NCI-H2029 treated with DMSO at 0.1 percent for 48 hours (cell line): ENCODE measurements around the gene TCF21.

Experiments used
- DNase-seq: peaks from one replicate; lab custom pipeline; 2025; lab: John Stamatoyannopoulos, UW

TCF21 gene

GRCh38 chr6:133889557-133890403 lies 867 bp downstream of the TCF21 start:
- no peak for DNase-seq

GRCh38 chr6:133890711-133891148 lies 1.8 kb downstream of the TCF21 start:
- DNase-seq: no peak

GRCh38 chr6:133891149-133891926 lies 2.4 kb downstream of the TCF21 start:
- DNase-seq: no peak

GRCh38 chr6:133891927-133892812 lies 3.3 kb downstream of the TCF21 start:
- no peak for DNase-seq

GRCh38 chr6:133892813-133893691 lies 4.1 kb downstream of the TCF21 start:
- DNase-seq: no peak

- no peak for DNase-seq
Observed at GRCh38 chr6:133893946-133894345, 5.0 kb downstream of the TCF21 start.

- no peak for DNase-seq
Observed at GRCh38 chr6:133894369-133894768, 5.5 kb downstream of the TCF21 start.

GRCh38 chr6:133894795-133895358 lies 6.0 kb downstream of the TCF21 start:
- no peak for DNase-seq

GRCh38 chr6:133895573-133896343 lies 6.8 kb downstream of the TCF21 start:
- DNase-seq: no peak

- no peak for DNase-seq
Observed at GRCh38 chr6:133896344-133896721, 7.4 kb downstream of the TCF21 start.

- DNase-seq: no peak
Observed at GRCh38 chr6:133898263-133898662, 9.3 kb downstream of the TCF21 start.

- no peak for DNase-seq
Observed at GRCh38 chr6:133899556-133899955, 10.6 kb downstream of the TCF21 start.

GRCh38 chr6:133903855-133904254 lies 14.9 kb downstream of the TCF21 start:
- no peak for DNase-seq

- DNase-seq: no peak
Observed at GRCh38 chr6:133906050-133906449, 17.1 kb downstream of the TCF21 start.

GRCh38 chr6:133916650-133917151 lies 27.8 kb downstream of the TCF21 start:
- DNase-seq: peak; percentile 10

GRCh38 chr6:133917781-133918180 lies 28.9 kb downstream of the TCF21 start:
- no peak for DNase-seq

GRCh38 chr6:133918208-133918930 lies 29.5 kb downstream of the TCF21 start:
- DNase-seq: no peak

- DNase-seq: no peak
Observed at GRCh38 chr6:133919362-133919761, 30.4 kb downstream of the TCF21 start.

- peak; percentile 18 for DNase-seq
Observed at GRCh38 chr6:133921249-133921859, 32.4 kb downstream of the TCF21 start.
